ENCODE measurements around the gene CMIP.

DNA sequence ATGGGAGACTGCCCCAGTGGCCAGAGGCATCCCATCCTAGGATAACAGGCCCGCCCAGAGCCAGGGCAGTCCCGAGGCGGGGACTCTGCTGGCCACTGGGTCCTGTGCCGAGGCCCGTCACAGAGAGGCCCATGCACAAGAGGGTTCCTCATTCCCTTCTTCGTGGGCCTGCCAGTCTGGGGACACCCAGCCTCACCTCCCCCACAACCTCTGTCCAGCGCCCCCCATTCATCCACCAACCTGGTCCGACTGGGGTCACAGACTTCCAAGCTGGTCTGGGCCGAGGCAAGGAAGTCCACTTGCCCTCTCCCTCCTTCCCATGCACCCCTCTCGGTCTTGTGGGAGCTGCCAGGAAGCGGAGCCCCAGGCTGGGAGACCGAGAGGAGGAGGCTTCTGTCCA, 240.3 kb downstream of the CMIP start:
- TF ChIP-seq POLR2A (IDR thresholded peaks at IDR 0.05) (no peak), POLR2AphosphoS5 (IDR thresholded peaks at IDR 0.05) (no peak)
